Activated naive CD4-positive, alpha-beta T cell treated with anti-CD3 and anti-CD28 coated beads, Interleukin-2, amount 50 U/mL, for 24 hours (primary cell): ENCODE results near the gene PCDHGC5.

ENCODE experiments used
- H3K27ac Mint-ChIP-seq: one replicate; pipeline ENCODE4 v1.8.0; 2021; ENCODE audit warnings: mild to moderate bottlenecking, mixed read lengths
- H3K27me3 Mint-ChIP-seq: one replicate; pipeline ENCODE4 v1.8.0; 2021; ENCODE audit warnings: mixed read lengths
- H3K36me3 Mint-ChIP-seq: one replicate; pipeline ENCODE4 v1.8.0; 2021; ENCODE audit warnings: mixed read lengths
- H3K4me1 Mint-ChIP-seq: one replicate; pipeline ENCODE4 v1.8.0; 2021; ENCODE audit warnings: mixed read lengths
- H3K4me3 Mint-ChIP-seq: one replicate; pipeline ENCODE4 v1.8.0; 2021; ENCODE audit warnings: mild to moderate bottlenecking, mixed read lengths
- H3K9me3 Mint-ChIP-seq: one replicate; pipeline ENCODE4 v1.8.0; 2021; ENCODE audit warnings: mixed read lengths

PCDHGC5 gene

DNA sequence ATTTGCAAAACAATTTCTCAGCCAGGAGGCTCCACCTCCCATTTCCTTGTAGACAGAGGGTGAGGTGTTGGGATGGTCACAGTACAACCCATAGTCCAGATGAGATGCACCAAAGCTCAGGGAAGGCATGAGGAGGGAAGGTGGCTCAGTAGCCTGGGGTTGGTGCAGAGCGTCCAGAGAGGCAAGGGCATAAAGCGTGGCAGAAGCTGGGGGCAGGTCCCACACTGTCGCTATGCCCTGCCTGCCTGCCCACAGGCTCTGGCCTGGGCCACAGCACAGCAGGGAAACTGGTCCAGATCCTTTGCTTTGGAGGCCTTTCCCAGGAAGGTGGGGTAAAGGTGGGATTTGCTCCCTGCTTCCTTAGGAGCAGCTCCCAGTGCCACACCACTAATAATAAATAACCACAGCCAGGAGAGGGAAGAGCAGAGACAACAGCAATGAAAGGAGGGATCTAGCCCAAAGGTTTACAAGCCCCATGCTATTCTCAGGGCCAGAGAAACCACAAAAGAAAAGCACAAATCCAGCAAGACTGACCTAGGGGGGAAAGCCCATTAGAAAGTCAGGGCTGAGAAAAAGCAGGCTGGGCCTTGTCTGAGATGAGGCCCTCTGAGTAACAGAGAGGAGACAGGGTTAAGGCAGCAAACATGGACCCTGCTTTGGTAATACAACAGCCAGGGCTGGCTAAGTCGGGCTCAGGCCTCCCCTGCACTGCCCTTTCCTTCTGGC lies 27.2 kb downstream of the PCDHGC5 start:
- peak overlapping the region; percentile 82 for H3K27ac Mint-ChIP-seq
- no peak overlapping the region for H3K4me3 Mint-ChIP-seq
- H3K9me3 Mint-ChIP-seq: no peaks in the 10 kb centered on the region
- H3K27me3 Mint-ChIP-seq: no peaks in the 10 kb centered on the region
- H3K4me1 Mint-ChIP-seq: peaks cover 49% of the 10 kb centered on the region
- peaks cover 18% of the 10 kb centered on the region for H3K36me3 Mint-ChIP-seq

DNA sequence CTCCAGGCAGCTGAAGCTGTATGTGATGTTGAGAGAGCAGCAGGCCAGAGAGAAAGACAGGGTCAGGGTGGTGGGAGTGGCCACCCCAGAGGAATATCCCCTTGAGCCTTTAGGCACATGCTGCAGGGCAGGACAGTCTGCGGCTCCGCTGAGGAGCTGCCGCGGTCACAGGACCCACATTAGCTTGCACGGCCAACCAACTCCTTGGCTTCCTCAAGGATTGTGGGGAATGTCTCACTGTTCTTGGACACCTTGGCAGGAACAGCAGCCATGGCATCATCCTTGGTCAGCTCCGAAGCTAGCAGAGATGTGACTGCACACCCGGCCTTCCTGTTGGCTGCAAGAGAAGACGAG lies 27.8 kb downstream of the PCDHGC5 start:
- Mint-ChIP-seq H3K4me3 (no peak overlapping the region), H3K4me1 (peaks cover 53% of the 10 kb centered on the region), H3K9me3 (no peaks in the 10 kb centered on the region), H3K36me3 (peaks cover 18% of the 10 kb centered on the region), H3K27me3 (no peaks in the 10 kb centered on the region), H3K27ac (peak overlapping the region; percentile 82)

DNA sequence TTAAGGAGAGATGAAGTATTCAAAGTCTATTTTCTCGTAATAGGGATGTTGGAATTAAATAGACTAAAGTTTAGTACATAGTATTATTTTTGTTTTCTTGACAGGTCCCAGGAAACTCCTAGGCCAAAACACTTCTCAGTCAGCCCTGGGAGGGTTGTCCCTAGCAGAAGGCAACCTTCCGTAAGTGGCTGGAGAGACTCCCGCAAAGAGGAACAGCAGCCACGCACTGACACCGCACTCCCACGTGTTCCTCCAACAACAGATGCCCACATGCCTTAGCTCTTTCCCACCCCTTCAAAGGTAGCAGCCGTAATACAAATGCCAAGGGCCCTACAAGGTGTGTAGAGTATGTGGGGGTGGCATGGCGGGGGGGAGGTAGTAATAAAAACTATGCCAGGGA lies 28.4 kb downstream of the PCDHGC5 start:
- Mint-ChIP-seq H3K4me1 (peaks cover 56% of the 10 kb centered on the region), H3K9me3 (no peaks in the 10 kb centered on the region), H3K36me3 (peaks cover 22% of the 10 kb centered on the region)

DNA sequence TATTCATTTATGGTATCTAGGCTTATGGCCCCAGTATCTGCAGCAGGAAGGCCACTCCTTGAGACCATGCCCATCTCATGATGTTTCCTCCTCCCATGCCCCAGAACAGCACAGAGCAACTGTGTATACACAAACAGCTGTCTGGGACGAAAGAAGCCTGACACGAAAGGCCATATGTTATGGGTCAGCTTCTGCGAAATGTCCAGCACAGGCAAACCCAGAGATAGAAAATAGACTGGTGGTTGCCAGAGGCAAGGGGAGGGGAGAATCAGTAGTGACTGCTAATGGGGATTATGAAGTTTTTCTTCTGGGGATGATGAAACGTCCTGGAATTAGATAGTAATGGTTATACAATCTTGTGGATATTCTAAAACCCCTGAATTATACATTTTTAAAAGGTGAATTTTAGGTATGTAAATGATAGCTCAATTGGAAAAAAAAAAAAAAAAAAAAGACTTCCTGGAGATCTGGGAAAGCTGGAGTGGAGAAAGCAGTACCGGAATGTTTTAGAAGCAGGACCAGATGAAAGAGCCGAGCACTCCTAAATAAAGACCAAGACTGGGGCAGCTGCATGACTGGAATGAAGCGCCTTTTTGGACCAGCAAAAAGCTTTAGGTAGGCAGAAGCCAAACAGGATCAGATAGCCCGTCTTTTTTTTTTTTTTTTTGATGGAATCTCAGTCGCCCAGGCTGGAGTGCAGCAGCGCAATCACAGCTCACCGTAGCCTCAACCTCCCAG lies 29.2 kb downstream of the PCDHGC5 start:
- H3K4me3 Mint-ChIP-seq: no peak overlapping the region
- H3K9me3 Mint-ChIP-seq: no peaks in the 10 kb centered on the region
- peak overlapping the region; percentile 76 for H3K27ac Mint-ChIP-seq
- no peaks in the 10 kb centered on the region for H3K27me3 Mint-ChIP-seq
- peaks cover 23% of the 10 kb centered on the region for H3K36me3 Mint-ChIP-seq
- peaks cover 57% of the 10 kb centered on the region for H3K4me1 Mint-ChIP-seq

More for the DNA sequence above, 28.4 kb downstream of the PCDHGC5 start:
- H3K4me3 Mint-ChIP-seq: no peak overlapping the region
- H3K27ac Mint-ChIP-seq: no peak overlapping the region
- no peaks in the 10 kb centered on the region for H3K27me3 Mint-ChIP-seq

DNA sequence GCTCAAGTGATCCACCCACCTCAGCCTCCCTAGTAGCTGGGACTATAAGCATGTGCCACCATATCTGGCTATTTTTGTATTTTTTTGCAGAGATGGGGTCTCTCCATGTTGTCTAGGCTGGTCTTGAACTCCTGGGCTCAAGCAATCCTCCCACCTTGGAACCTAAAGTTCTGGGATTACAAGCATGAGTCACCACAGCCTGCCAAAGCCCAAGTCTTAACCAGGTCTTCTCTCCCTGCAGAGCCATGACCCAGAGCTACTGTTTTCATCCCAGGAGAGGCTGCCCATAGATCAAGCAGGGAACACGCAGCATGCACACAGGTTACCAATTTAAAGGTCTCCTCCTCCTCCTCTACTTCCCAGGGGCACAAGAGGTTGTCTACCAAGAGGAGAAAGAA lies 29.7 kb downstream of the PCDHGC5 start:
- Mint-ChIP-seq H3K9me3 (no peaks in the 10 kb centered on the region), H3K27me3 (no peaks in the 10 kb centered on the region), H3K36me3 (peaks cover 23% of the 10 kb centered on the region), H3K4me1 (peaks cover 54% of the 10 kb centered on the region), H3K27ac (no peak overlapping the region), H3K4me3 (no peak overlapping the region)

DNA sequence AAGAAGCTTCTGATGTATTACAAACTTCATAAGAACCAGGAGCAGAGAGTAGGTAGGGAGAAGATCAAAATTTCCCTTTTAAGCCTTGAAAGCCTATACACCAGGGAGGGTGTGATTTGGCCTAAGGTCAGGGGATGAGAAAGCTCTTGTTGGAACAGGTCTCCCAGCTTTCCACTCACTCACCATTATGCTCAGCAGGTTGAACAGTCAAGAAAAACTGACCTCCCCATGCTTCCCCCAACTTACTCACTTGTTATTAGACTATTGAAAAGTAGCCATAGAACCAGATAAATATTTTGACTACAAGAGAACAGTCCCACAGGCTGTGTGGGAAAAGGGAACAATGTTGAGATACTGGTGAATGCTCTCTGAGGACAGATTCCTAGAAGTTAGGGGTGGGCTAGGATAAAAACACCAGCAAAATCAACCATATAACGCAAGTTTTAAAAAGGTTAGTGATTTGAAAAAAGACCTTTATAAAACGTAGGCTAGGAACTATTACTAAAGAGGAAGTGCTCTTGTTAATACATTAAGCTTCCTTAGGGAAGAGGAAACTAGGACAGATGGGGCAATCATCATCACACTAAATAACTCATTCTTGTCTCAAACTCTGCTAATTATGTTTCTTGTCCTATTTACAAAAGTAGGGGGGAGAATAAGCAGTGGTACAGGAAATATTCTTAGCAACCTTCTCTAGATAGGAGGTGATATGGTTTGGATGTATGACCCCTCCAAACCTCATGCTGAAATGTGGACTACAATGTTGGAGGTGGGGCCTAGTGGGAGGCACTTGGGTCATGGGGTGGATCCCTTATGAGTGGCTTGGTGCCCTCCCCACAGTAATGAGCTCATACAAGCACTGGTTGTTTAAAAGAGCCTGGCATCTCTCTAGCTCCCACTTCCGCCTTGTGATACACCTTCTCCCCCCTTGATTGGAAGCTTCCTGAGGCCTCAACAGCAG lies 31.0 kb downstream of the PCDHGC5 start:
- Mint-ChIP-seq H3K36me3 (peaks cover 24% of the 10 kb centered on the region), H3K4me1 (peaks cover 49% of the 10 kb centered on the region), H3K27ac (peak overlapping the region; percentile 74), H3K27me3 (no peaks in the 10 kb centered on the region), H3K4me3 (no peak overlapping the region), H3K9me3 (no peaks in the 10 kb centered on the region)

DNA sequence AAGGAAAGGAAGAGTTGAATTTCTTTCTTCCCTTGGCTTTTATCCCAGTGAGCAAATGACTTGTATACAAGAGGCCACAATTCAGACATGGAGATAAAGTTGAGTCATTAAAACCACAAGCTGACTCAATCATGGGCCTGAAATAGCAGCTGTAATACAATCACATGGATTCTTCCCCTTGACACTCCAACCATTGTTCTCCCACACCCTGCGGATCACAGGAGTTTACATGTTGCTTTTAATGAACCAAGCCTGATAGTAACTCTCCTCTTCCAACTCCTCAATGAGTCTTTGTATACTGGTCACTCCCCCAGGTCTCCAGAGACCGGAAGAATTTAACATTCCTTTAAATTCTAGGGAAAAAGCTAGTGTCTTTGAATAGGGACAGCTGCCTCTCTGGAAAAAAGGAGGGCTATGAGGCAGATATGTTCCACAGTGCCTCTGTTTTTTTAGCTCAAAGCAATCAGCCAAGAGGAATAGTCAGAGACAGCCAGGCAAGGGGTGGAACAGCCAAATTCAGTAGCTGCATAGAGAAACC lies 32.4 kb downstream of the PCDHGC5 start:
- H3K9me3 Mint-ChIP-seq: no peaks in the 10 kb centered on the region
- H3K36me3 Mint-ChIP-seq: peaks cover 28% of the 10 kb centered on the region
- H3K4me1 Mint-ChIP-seq: peaks cover 43% of the 10 kb centered on the region
- H3K4me3 Mint-ChIP-seq: peak overlapping the region; percentile 13
- H3K27ac Mint-ChIP-seq: peak overlapping the region; percentile 74
- no peaks in the 10 kb centered on the region for H3K27me3 Mint-ChIP-seq

DNA sequence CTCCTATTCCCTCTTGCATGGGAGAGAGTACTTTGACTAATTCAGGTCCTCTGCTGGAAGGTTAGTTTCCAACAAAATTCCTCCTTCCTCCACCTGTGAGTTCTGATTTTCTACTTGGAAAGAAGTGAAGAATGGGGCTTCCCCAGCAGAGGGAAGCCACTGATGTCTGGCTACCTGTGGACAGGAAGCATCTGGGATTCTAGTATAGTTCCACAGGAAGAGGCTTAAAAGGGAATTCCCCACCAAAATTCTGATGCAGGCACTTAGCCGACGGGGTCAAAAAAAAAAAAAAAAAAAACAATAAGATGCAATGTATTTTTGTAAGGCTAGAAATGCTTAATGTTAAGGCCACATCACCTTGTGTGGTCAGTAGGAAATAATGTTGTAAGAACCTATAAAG lies 33.4 kb downstream of the PCDHGC5 start:
- Mint-ChIP-seq H3K27me3 (no peaks in the 10 kb centered on the region), H3K9me3 (no peaks in the 10 kb centered on the region), H3K4me3 (no peak overlapping the region), H3K36me3 (peaks cover 27% of the 10 kb centered on the region), H3K27ac (peak overlapping the region; percentile 74), H3K4me1 (peaks cover 46% of the 10 kb centered on the region)

DNA sequence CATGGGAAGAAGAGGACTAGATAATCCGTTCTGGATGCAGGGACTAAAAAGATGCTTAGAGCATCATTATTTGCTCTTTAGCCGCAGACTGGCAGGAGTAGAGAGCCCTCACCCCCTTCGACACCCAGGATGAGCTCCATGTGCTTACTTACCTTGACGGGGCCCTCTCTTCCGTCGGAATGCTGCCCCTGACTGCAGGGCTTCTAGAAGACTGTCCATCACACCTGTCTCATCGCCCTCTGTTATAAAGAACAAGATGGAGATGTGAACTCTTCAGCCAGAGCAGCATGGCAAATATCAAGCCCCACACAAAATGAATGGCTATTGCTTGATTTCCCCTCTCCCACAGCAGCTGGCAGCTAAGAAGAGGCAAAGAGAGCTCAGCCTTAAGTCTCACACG lies 35.1 kb downstream of the PCDHGC5 start:
- H3K27me3 Mint-ChIP-seq: no peaks in the 10 kb centered on the region
- no peak overlapping the region for H3K27ac Mint-ChIP-seq
- peaks cover 46% of the 10 kb centered on the region for H3K4me1 Mint-ChIP-seq
- no peak overlapping the region for H3K4me3 Mint-ChIP-seq
- H3K9me3 Mint-ChIP-seq: no peaks in the 10 kb centered on the region
- peaks cover 30% of the 10 kb centered on the region for H3K36me3 Mint-ChIP-seq

DNA sequence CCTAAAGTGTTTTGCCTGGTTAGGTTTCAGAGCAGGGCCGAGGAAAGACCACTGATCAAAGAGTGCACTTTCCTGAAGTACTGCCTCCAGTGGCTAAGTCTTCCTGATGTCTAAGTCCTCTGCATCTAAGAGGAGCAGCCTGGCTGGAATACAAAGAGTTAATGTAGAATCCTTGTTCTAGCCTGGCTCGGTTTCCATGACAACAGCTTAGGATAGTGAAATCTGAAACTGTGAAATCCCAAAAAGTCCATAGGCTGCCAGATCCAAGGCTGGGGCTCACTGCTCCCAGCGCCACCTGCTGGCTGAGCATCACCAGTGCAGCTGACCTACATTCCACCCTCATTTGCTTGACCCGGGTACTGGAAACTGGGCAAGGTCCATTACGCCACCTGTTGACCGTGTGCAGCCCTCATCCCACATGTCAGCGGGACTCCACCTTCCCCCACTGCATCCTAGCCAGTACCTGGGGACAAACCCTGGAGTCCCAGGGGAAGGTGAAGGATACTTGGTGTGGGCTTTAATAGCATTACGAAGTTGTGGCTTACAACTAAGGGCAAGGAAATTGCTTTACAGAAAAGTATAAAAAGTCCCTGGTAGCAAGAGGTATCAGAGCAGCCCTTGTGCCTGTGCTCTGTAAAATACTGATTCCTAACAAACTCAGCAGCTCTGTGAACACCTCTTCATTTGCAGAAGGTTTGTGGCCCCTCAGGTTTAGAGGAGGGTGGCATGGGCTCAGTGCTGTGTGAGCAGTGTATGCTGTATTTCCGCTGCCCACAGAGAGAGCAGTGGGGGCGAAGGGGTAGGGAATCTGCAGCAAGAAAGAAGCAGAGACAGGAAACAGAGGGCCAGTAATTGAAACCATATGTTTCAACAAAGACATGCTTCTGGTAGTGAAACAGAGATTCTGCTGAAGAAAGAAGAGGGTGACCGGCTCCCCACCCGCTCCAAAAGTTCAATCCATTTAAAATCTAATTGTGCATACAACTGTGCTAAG lies 36.0 kb downstream of the PCDHGC5 start:
- H3K4me1 Mint-ChIP-seq: peaks cover 46% of the 10 kb centered on the region
- H3K36me3 Mint-ChIP-seq: peaks cover 29% of the 10 kb centered on the region
- H3K4me3 Mint-ChIP-seq: no peak overlapping the region
- peak overlapping the region; percentile 21 for H3K27ac Mint-ChIP-seq
- no peaks in the 10 kb centered on the region for H3K9me3 Mint-ChIP-seq
- H3K27me3 Mint-ChIP-seq: no peaks in the 10 kb centered on the region

DNA sequence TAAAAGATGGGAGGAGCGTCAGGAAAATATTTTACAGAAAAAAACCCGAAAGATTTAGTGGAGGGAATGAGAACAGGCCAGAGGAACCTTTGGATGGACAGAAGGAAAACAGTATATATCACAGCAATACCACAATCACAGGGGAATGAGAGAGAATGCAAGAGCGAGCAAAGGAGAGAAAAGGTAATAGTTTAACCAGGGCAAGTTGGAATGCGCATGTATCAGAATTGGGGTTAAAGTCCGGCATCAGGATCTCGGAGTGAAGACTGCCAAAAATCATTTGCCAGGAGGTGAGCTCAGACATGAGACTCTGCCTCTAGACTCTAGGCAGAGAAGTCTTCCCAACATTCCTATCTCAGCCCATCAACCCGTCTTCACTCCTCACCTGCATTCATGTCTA lies 36.8 kb downstream of the PCDHGC5 start:
- no peak overlapping the region for H3K27ac Mint-ChIP-seq
- H3K36me3 Mint-ChIP-seq: peaks cover 24% of the 10 kb centered on the region
- no peaks in the 10 kb centered on the region for H3K9me3 Mint-ChIP-seq
- peaks cover 39% of the 10 kb centered on the region for H3K4me1 Mint-ChIP-seq
- no peak overlapping the region for H3K4me3 Mint-ChIP-seq
- no peaks in the 10 kb centered on the region for H3K27me3 Mint-ChIP-seq

DNA sequence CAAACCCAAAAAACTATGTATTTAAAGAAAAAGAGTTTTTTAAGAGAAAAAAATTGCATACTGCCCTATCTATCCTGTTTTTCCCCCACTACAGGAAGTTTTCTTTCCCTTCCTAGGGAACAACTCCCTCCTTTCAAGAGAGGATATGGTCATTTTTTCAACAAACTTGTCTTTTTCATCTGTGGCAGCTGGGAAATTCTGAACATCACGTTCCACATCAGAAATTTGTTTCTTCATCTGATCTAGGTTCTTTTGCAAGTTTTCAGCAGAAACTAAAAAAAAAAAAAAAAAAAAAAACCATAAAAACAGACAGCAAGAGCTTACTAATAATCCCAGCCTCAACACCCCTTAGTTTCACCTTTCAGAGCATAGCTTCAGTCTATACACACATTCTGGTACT lies 38.5 kb downstream of the PCDHGC5 start:
- peak overlapping the region; percentile 32 for H3K27ac Mint-ChIP-seq
- H3K27me3 Mint-ChIP-seq: no peaks in the 10 kb centered on the region
- peaks cover 20% of the 10 kb centered on the region for H3K36me3 Mint-ChIP-seq
- peaks cover 23% of the 10 kb centered on the region for H3K4me1 Mint-ChIP-seq
- no peaks in the 10 kb centered on the region for H3K9me3 Mint-ChIP-seq
- H3K4me3 Mint-ChIP-seq: no peak overlapping the region

DNA sequence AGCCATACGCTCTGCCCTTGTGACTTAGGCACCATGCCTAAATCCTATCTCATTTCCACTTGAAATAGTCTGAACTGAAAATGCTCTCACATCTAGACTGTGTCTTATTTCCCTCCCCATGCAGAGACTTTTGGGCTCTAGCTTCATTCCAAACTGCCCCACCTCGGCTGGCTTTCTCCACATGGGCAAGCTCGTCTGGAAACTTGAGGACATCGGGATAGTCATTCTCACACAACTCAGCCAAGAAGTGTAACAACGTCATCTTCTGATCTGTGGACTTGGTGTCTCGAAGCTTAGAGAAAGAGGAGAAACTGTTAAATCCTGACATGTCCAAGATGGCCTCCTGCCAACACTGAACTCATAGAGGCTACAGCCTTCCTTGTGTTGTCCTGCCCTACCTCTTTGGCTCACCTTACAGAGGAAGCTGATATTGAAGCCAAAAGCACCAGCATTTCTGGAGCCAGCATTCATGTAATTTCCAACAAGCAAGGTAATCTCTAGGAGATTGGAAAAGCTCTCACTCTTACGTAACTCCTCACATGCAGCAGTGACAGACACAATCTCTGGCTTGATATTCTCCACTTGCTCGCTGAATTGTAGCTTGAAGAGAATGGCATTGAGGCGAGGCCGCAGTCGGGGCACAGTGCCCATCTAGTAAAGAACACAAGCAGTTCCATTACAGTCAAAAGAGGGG lies 39.6 kb downstream of the PCDHGC5 start:
- Mint-ChIP-seq H3K4me3 (no peak overlapping the region), H3K9me3 (no peaks in the 10 kb centered on the region), H3K27ac (peak overlapping the region; percentile 91), H3K4me1 (peaks cover 18% of the 10 kb centered on the region), H3K27me3 (no peaks in the 10 kb centered on the region), H3K36me3 (peaks cover 20% of the 10 kb centered on the region)

DNA sequence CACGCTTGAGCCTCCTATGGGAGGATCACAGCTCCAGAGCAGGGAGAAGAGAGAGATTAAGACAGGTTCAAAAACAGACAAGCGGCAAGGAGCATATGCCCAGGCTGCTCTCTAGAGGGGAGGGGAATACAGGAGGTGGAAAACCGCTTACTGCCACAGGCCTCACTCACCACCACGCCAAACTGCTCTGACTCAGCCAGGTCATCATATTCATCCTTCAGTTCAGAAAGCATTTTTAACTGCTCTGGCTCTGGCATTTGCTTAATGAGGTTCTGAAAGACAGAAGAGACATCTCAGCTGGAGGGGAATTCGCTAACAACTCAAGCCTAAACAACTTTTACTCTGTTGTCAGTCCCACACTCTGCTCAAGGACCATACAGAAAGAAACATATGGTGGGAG lies 40.1 kb downstream of the PCDHGC5 start:
- Mint-ChIP-seq H3K27me3 (no peaks in the 10 kb centered on the region), H3K36me3 (peaks cover 21% of the 10 kb centered on the region), H3K9me3 (no peaks in the 10 kb centered on the region), H3K27ac (peak overlapping the region; percentile 91), H3K4me3 (no peak overlapping the region), H3K4me1 (peaks cover 18% of the 10 kb centered on the region)
